IPS-15b (cell line): ENCODE results near the gene TARDBP.
"Not testable (repeated sequence)": the region's sequence is repeated elsewhere in the genome, so short reads cannot be mapped to it uniquely, and the experiment has no call there.

ENCODE experiments used
- H3K27me3 ChIP-seq: one replicate; pipeline ENCODE4 v1.6.1; 2013; ENCODE audit warnings: low read length; ENCODE audit not compliant: control insufficient read depth, insufficient read depth
- H3K36me3 ChIP-seq: one replicate; pipeline ENCODE4 v1.6.1; 2013; ENCODE audit warnings: low read length; ENCODE audit not compliant: control insufficient read depth, insufficient read depth
- H3K4me1 ChIP-seq: one replicate; pipeline ENCODE4 v1.6.1; 2013; ENCODE audit warnings: mild to moderate bottlenecking, low read length; ENCODE audit not compliant: control insufficient read depth, insufficient read depth
- H3K4me3 ChIP-seq: one replicate; pipeline ENCODE4 v1.5.1; 2013; ENCODE audit warnings: low read depth, low read length
- H3K9ac ChIP-seq: one replicate; pipeline ENCODE4 v1.6.1; 2013; ENCODE audit warnings: low read depth, mild to moderate bottlenecking, low read length
- H3K9me3 ChIP-seq: one replicate; pipeline ENCODE4 v1.6.1; 2013; ENCODE audit warnings: mild to moderate bottlenecking, low read length; ENCODE audit not compliant: control insufficient read depth, insufficient read depth

Gene TARDBP

GRCh38 chr1:11031624-11032262 lies 19.3 kb downstream of the TARDBP start:
- no peak overlapping the region for H3K9ac ChIP-seq
- no peaks in the 10 kb centered on the region for H3K27me3 ChIP-seq
- H3K4me1 ChIP-seq, result peaks cover 8% of the 10 kb centered on the region
- no peak overlapping the region for H3K4me3 ChIP-seq
- H3K36me3 ChIP-seq, result peaks cover 2% of the 10 kb centered on the region
- H3K9me3 ChIP-seq, result no peaks in the 10 kb centered on the region

- not testable (repeated sequence) for H3K4me3 ChIP-seq, H3K36me3 ChIP-seq, H3K27me3 ChIP-seq, H3K9me3 ChIP-seq, H3K4me1 ChIP-seq, H3K9ac ChIP-seq
Observed at GRCh38 chr1:11037019-11037739, 24.7 kb downstream of the TARDBP start.

GRCh38 chr1:11037740-11038182 lies 25.3 kb downstream of the TARDBP start:
- Histone ChIP-seq H3K27me3 (peaks cover 2% of the 10 kb centered on the region), H3K4me3 (no peak overlapping the region), H3K4me1 (no peaks in the 10 kb centered on the region), H3K9ac (peak overlapping the region; percentile 17), H3K9me3 (no peaks in the 10 kb centered on the region), H3K36me3 (no peaks in the 10 kb centered on the region)

- no peaks in the 10 kb centered on the region for H3K36me3 ChIP-seq
- peaks cover 2% of the 10 kb centered on the region for H3K27me3 ChIP-seq
- H3K4me3 ChIP-seq, result no peak overlapping the region
- H3K4me1 ChIP-seq, result no peaks in the 10 kb centered on the region
- peak overlapping the region; percentile 16 for H3K9ac ChIP-seq
- H3K9me3 ChIP-seq, result no peaks in the 10 kb centered on the region
Observed at GRCh38 chr1:11039351-11040104, 27.1 kb downstream of the TARDBP start.

GRCh38 chr1:11040105-11040429 lies 27.6 kb downstream of the TARDBP start:
- H3K27me3 ChIP-seq, H3K4me3 ChIP-seq, H3K9me3 ChIP-seq, H3K4me1 ChIP-seq, H3K9ac ChIP-seq, H3K36me3 ChIP-seq: not testable (repeated sequence)

- Histone ChIP-seq H3K9ac (no peak overlapping the region), H3K9me3 (no peaks in the 10 kb centered on the region), H3K27me3 (peaks cover 2% of the 10 kb centered on the region), H3K4me1 (no peaks in the 10 kb centered on the region), H3K36me3 (no peaks in the 10 kb centered on the region), H3K4me3 (no peak overlapping the region)
Observed at GRCh38 chr1:11041048-11041447, 28.6 kb downstream of the TARDBP start.

GRCh38 chr1:11042065-11042464 lies 29.6 kb downstream of the TARDBP start:
- Histone ChIP-seq H3K36me3 (no peaks in the 10 kb centered on the region), H3K4me3 (no peak overlapping the region), H3K9ac (no peak overlapping the region), H3K9me3 (no peaks in the 10 kb centered on the region), H3K27me3 (peaks cover 2% of the 10 kb centered on the region), H3K4me1 (no peaks in the 10 kb centered on the region)

- Histone ChIP-seq H3K4me3 (no peak overlapping the region), H3K9me3 (no peaks in the 10 kb centered on the region), H3K4me1 (no peaks in the 10 kb centered on the region), H3K27me3 (peaks cover 2% of the 10 kb centered on the region), H3K9ac (no peak overlapping the region), H3K36me3 (no peaks in the 10 kb centered on the region)
Observed at GRCh38 chr1:11042995-11043874, 30.8 kb downstream of the TARDBP start.

GRCh38 chr1:11044086-11044848 lies 31.8 kb downstream of the TARDBP start:
- Histone ChIP-seq H3K4me3 (no peak overlapping the region), H3K9ac (no peak overlapping the region), H3K36me3 (no peaks in the 10 kb centered on the region), H3K27me3 (no peaks in the 10 kb centered on the region), H3K4me1 (no peaks in the 10 kb centered on the region), H3K9me3 (no peaks in the 10 kb centered on the region)

GRCh38 chr1:11044849-11045427 lies 32.5 kb downstream of the TARDBP start:
- Histone ChIP-seq H3K9ac (no peak overlapping the region), H3K36me3 (no peaks in the 10 kb centered on the region), H3K4me1 (no peaks in the 10 kb centered on the region), H3K9me3 (no peaks in the 10 kb centered on the region), H3K27me3 (no peaks in the 10 kb centered on the region), H3K4me3 (no peak overlapping the region)
